OCI-LY7 (cell line): Measurements from ENCODE around the gene ZMIZ1. TPM values are rescaled to one million over a fixed set of nuclear protein-coding genes. Genes with fewer than 3 reads are reported as not detected.

ENCODE experiments used
- BruUV-seq: library from RNA; stranded (reverse); fragments of 400-500 nt; replicated peaks from 2 replicates; lab custom pipeline; 2021; lab: Mats Ljungman, UMichigan
- CTCF ChIA-PET: fragments of 300-600 bp; sonication (Branson Sonifier 250); formaldehyde crosslinking; loops from one replicate; lab custom pipeline; 2022; ENCODE audit warnings: antibody characterized with exemption; ENCODE audit not compliant: unreplicated experiment; lab: Charles Lee
- POLR2A ChIA-PET: fragments of 300-600 bp; sonication (Branson Sonifier 250); formaldehyde crosslinking; loops from one replicate; lab custom pipeline; 2022; ENCODE audit warnings: antibody characterized with exemption; lab: Charles Lee
- DNase-seq: peaks from one replicate; pipeline ENCODE4 v3.0.0-alpha.2; 2015; ENCODE audit warnings: low spot score
- H2AFZ ChIP-seq: fragments of 200-600 bp; sonication (generic), shearing (Covaris generic); 2 replicates; pipeline ENCODE4 v1.6.1; 2014; ENCODE audit warnings: mild to moderate bottlenecking, antibody characterized with exemption, low read length, moderate library complexity
- H3K27ac ChIP-seq: fragments of 200-600 bp; sonication (generic); 2 replicates; pipeline ENCODE4 v1.5.1; 2014; ENCODE audit warnings: mixed run types, low read depth, mild to moderate bottlenecking, moderate library complexity, low read length, inconsistent platforms; ENCODE audit not compliant: poor library complexity, severe bottlenecking
- H3K36me3 ChIP-seq: fragments of 200-600 bp; sonication (generic); 2 replicates; pipeline ENCODE4 v1.6.1; 2014; ENCODE audit warnings: mild to moderate bottlenecking, antibody characterized with exemption, low read length, moderate library complexity, mixed read lengths; ENCODE audit not compliant: insufficient read depth
- H3K4me1 ChIP-seq: fragments of 200-600 bp; sonication (generic); 2 replicates; pipeline ENCODE4 v1.5.1; 2014; ENCODE audit warnings: mild to moderate bottlenecking, low read length; ENCODE audit not compliant: insufficient read depth, poor library complexity, severe bottlenecking
- H3K4me2 ChIP-seq: fragments of 200-600 bp; sonication (generic); 2 replicates; pipeline ENCODE4 v1.6.1; 2014; ENCODE audit warnings: mild to moderate bottlenecking, low read length
- H3K4me3 ChIP-seq: fragments of 200-600 bp; sonication (generic); 2 replicates; pipeline ENCODE4 v1.5.1; 2014; ENCODE audit warnings: mild to moderate bottlenecking, low read depth, low read length; ENCODE audit not compliant: poor library complexity, severe bottlenecking
- H3K79me2 ChIP-seq: fragments of 200-600 bp; sonication (generic); 2 replicates; pipeline ENCODE4 v1.6.1; 2016; ENCODE audit warnings: low read depth, mild to moderate bottlenecking, low read length, moderate library complexity, mixed read lengths; ENCODE audit not compliant: insufficient read depth
- H3K9me2 ChIP-seq: fragments of 200-600 bp; sonication (generic); 2 replicates; pipeline ENCODE4 v1.6.1; 2016; ENCODE audit warnings: mild to moderate bottlenecking, low read length, mixed read lengths; ENCODE audit not compliant: insufficient read depth
- H3K9me3 ChIP-seq: fragments of 200-600 bp; sonication (generic); 2 replicates; pipeline ENCODE4 v1.6.1; 2014; ENCODE audit warnings: mild to moderate bottlenecking, mixed run types, low read length, mixed read lengths
- H4K20me1 ChIP-seq: fragments of 200-600 bp; sonication (generic); 2 replicates; pipeline ENCODE4 v1.6.1; 2014; ENCODE audit warnings: mild to moderate bottlenecking, antibody characterized with exemption, low read length, moderate library complexity, mixed read lengths; ENCODE audit not compliant: insufficient read depth
- CTCF ChIP-seq: fragments of 200-600 bp; sonication (generic); conservative IDR thresholded peaks from 2 replicates; pipeline ENCODE4 v1.5.1; 2014; ENCODE audit warnings: mild to moderate bottlenecking, antibody characterized with exemption, low read length, moderate library complexity, mixed read lengths
- EZH2phosphoT487 ChIP-seq: fragments of 200-600 bp; sonication (generic); IDR thresholded peaks from 2 replicates; pipeline ENCODE4 v1.6.1; 2018; ENCODE audit warnings: low read depth, borderline replicate concordance, mild to moderate bottlenecking, mixed run types, antibody characterized with exemption, low read length, moderate library complexity, mixed read lengths
- intact Hi-C: fragments of 100-400 bp; cut with micrococcal nuclease; formaldehyde crosslinking; loops from one replicate; pipeline ENCODE4 v1.10.0; 2022; ENCODE audit not compliant: unreplicated experiment
- total RNA-seq, 2 experiments: library from RNA; depleted of rRNA in 1 of 2; stranded (reverse); fragments of >200 nt in 1 of 2; shearing (Covaris generic) in 1 of 2; gene quantifications; 2 replicates each; pipeline ENCODE4 v1.2.3, GENCODE V29; 2014 to 2022

Gene ZMIZ1
- total RNA-seq, 2 experiments from 2014 or later = 20.4 to 66.9 TPM

GRCh38 chr10:79044036-79044632, 24.6 kb upstream of the ZMIZ1 start:
- Histone ChIP-seq H3K9me2 (no peaks in the 10 kb centered on the region), H3K4me2 (no peak overlapping the region), H3K36me3 (no peaks in the 10 kb centered on the region), H3K27ac (no peak overlapping the region), H3K79me2 (no peaks in the 10 kb centered on the region), H3K4me1 (no peaks in the 10 kb centered on the region), H3K4me3 (no peak overlapping the region), H3K9me3 (no peaks in the 10 kb centered on the region), H4K20me1 (no peaks in the 10 kb centered on the region), H2AFZ (no peak overlapping the region)
- ChIA-PET CTCF (no interaction called here), POLR2A (no interaction called here)
- no peak for DNase-seq
- BruUV-seq = no TSS peak
- intact Hi-C loops = no loop called here
- TF ChIP-seq CTCF = no peak
- no peak for TF ChIP-seq EZH2phosphoT487

- Histone ChIP-seq H3K9me3 (no peaks in the 10 kb centered on the region), H3K36me3 (no peaks in the 10 kb centered on the region), H3K4me2 (no peak overlapping the region), H3K4me3 (no peak overlapping the region), H2AFZ (no peak overlapping the region), H3K79me2 (no peaks in the 10 kb centered on the region), H3K4me1 (no peaks in the 10 kb centered on the region), H4K20me1 (no peaks in the 10 kb centered on the region), H3K27ac (no peak overlapping the region), H3K9me2 (no peaks in the 10 kb centered on the region)
- no peak for TF ChIP-seq CTCF
- TF ChIP-seq EZH2phosphoT487 = no peak
- BruUV-seq = no TSS peak
- ChIA-PET POLR2A (interaction anchor here (1.0 kb wide), 1 partner anchor 21 kb away, joined by 3 read pairs; no protein-coding TSS in a partner anchor), CTCF (no interaction called here)
- no peak for DNase-seq
- intact Hi-C loops = no loop called here
Observed at GRCh38 chr10:79044846-79045245, 23.9 kb upstream of the ZMIZ1 start.

- no peaks in the 10 kb centered on the region for H4K20me1 ChIP-seq
- intact Hi-C loops = no loop called here
- no peaks in the 10 kb centered on the region for H3K79me2 ChIP-seq
- no peak for TF ChIP-seq CTCF
- no peak for TF ChIP-seq EZH2phosphoT487
- no peak for DNase-seq
- ChIA-PET CTCF (interaction anchor here (0.6 kb wide), 1 partner anchor 99 kb away, joined by 3 read pairs; no protein-coding TSS in a partner anchor), POLR2A (interaction anchor here (1.0 kb wide), 1 partner anchor 21 kb away, joined by 3 read pairs; no protein-coding TSS in a partner anchor)
- no peaks in the 10 kb centered on the region for H3K9me3 ChIP-seq
- H3K4me1 ChIP-seq = no peaks in the 10 kb centered on the region
- no peak overlapping the region for H3K27ac ChIP-seq
- H3K9me2 ChIP-seq = no peaks in the 10 kb centered on the region
- H2AFZ ChIP-seq = no peak overlapping the region
- H3K4me2 ChIP-seq = no peak overlapping the region
- BruUV-seq = no TSS peak
- no peak overlapping the region for H3K4me3 ChIP-seq
- H3K36me3 ChIP-seq = no peaks in the 10 kb centered on the region
Observed at GRCh38 chr10:79045566-79046175, 23.1 kb upstream of the ZMIZ1 start.
